ENCODE data around the gene BBS1.
"Not testable (repeated sequence)": the region's sequence is repeated elsewhere in the genome, so short reads cannot be mapped to it uniquely, and the experiment has no call there.

BBS1 gene

DNA sequence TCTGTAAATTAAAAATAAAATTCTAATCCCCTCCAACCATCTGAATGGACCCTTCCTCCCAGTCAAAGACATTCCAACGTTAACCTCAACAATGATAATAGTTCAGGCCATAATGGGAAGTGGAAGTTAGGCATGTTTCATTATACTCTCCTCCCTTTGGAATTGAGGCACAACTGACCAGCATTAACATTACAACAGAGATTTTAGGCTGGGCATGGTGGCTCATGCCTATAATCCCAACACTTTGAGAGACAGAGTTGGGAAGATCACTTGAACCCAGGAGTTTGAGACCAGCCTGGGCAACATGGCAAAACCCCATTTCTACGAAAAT is 60.4 kb downstream of the BBS1 start:
- no peak for DNase-seq (ENCODE audit: low read depth in 2 of 2)

DNA sequence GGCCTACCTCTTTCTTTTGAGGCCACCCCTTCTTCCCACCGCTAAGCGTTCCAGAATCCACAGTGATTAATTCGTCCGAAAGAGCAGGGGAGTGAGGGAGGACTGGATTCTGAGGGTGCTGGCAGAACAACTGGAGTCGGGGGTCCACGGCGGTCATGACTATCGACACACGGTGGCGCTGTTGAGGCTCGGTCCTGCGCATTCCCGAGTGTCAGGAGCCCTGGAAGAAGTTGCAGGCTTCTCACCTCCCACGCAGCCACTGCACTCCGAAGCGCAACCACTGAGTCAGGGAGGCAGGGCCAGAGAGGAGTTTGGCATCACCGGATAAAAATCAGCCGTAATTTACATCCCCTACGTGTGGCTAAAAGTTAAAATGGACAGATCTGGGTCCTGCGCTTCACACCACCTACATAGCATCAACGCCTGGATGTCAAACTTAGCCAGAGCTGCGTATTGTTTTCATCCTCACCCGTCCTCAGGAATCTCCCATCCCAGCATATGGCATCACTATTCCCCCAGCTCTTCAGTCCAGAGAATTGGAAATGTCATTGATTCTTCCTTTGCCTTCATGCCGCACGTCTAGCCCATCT is 68.7 kb downstream of the BBS1 start:
- DNase-seq (ENCODE audit: low read depth in 2 of 2) = peak; percentile 61

DNA sequence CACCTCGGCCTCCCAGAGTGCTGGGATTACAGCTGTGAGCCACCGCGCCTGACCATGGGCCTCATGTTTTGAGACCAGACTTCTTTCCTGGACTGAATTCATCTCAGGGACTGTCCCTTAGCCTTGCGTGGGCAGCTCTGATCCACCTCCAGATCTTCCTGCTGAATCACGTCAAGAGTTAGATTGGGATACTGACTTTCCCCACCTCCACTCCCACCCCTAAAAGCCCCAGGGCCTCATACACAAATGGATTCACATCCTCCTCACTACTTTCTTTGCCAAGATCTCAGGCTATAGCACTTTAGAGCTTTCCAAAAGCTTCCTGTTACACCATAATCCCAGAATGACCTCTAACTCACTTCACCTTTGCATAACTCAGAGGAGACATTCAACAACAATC is 70.4 kb downstream of the BBS1 start:
- DNase-seq (ENCODE audit: low read depth in 2 of 2) = no peak

DNA sequence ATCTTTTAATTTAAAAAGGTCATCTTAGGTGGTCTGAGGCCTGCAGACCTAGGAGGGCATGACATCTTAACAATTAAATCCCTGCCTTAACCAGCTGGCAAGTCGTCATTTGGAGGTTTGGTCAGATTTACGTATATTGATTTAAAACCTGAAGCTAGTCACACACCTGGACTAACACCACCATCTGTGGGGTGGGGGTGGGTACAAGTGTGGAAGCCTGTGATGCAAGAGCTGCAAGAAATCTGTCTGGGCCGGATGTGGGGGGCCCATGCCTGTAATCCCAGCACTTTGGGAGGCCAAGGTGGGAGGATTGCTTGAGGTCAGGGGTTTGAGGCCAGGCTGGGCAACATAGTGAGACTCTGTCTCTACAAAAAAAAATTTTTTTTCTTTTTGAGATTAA is 70.8 kb downstream of the BBS1 start:
- no peak for DNase-seq (ENCODE audit: low read depth in 2 of 2)

DNA sequence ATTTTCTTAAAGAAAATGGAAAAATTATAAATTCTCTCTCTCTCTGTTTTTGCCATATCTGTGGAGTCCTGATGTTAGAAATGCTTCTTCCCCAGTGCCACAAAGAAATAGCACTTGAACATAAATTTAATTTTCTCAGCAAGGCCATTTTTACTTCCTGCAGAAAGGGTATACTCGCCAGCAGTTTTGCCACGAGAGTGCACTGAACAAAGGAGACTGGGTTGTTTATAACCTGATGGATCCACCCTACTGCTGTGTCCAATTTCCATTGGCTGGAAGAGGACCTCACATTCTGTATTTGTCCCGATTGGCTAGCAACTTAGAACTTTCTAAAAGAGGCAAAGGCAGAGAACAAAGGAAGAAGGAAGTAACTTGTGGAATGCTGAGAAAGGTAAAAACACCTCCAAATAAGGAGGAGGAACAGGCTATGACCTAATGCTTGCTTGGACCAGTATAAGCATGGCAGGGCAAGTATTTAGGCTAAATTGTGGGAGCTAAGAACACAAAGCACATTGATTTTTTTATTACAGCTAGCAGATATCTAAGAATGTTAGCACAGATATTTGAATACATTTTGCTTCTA is 72.2 kb downstream of the BBS1 start:
- not testable (repeated sequence) for DNase-seq (ENCODE audit: low read depth in 2 of 2)

Measured in stimulated activated CD8-positive, alpha-beta memory T cell treated with anti-CD3 and anti-CD28 coated beads, Interleukin-7, amount 100 ng/mL, for 4 hours (primary cell).